DOHH2 (cell line): ENCODE results near the gene PPFIBP2.

Experiments
- H3F3A ChIP-seq: fragments of 200-600 bp; sonication (generic), shearing (Covaris generic); 2 replicates; pipeline ENCODE4 v1.6.0; 2016; ENCODE audit warnings: antibody characterized with exemption, mild to moderate bottlenecking; ENCODE audit not compliant: control insufficient read depth, insufficient read depth
- H3K27ac ChIP-seq: fragments of 200-600 bp; sonication (generic); 2 replicates; pipeline ENCODE4 v1.5.1; 2014; ENCODE audit warnings: low read depth, mild to moderate bottlenecking, low read length, moderate library complexity
- H3K27me3 ChIP-seq: fragments of 200-600 bp; sonication (generic); 2 replicates; pipeline ENCODE4 v1.6.1; 2014; ENCODE audit warnings: mild to moderate bottlenecking, low read length, mixed read lengths; ENCODE audit not compliant: control insufficient read depth
- H3K36me3 ChIP-seq: fragments of 200-600 bp; sonication (generic); 2 replicates; pipeline ENCODE4 v1.6.1; 2014; ENCODE audit warnings: mild to moderate bottlenecking, low read length, moderate library complexity, mixed read lengths; ENCODE audit not compliant: control insufficient read depth
- H3K4me1 ChIP-seq: fragments of 200-600 bp; sonication (generic); 2 replicates; pipeline ENCODE4 v1.6.1; 2014; ENCODE audit warnings: mild to moderate bottlenecking, low read length, mixed read lengths; ENCODE audit not compliant: control insufficient read depth
- H3K4me2 ChIP-seq: fragments of 200-600 bp; sonication (generic); 2 replicates; pipeline ENCODE4 v1.6.0; 2014; ENCODE audit warnings: mild to moderate bottlenecking, low read length, moderate library complexity
- H3K4me3 ChIP-seq: fragments of 200-600 bp; sonication (generic); 2 replicates; pipeline ENCODE4 v1.5.1; 2014; ENCODE audit warnings: mild to moderate bottlenecking, low read length, mixed read lengths
- H3K79me2 ChIP-seq: fragments of 200-600 bp; sonication (generic); 2 replicates; pipeline ENCODE4 v1.6.1; 2014; ENCODE audit warnings: mild to moderate bottlenecking, low read length, mixed read lengths; ENCODE audit not compliant: control insufficient read depth
- H3K9me2 ChIP-seq: fragments of 200-600 bp; sonication (generic); replicated peaks from 2 replicates; pipeline ENCODE4 v1.6.1; 2014; ENCODE audit warnings: mild to moderate bottlenecking, low read length, mixed read lengths; ENCODE audit not compliant: control insufficient read depth
- H3K9me3 ChIP-seq: fragments of 200-600 bp; sonication (generic); 2 replicates; pipeline ENCODE4 v1.6.1; 2014; ENCODE audit warnings: antibody characterized with exemption, low read length, mixed read lengths; ENCODE audit not compliant: control insufficient read depth, insufficient read depth
- H4K20me1 ChIP-seq: fragments of 200-600 bp; sonication (generic); 2 replicates; pipeline ENCODE4 v1.6.0; 2014; ENCODE audit warnings: low read depth, mild to moderate bottlenecking, antibody characterized with exemption, low read length, moderate library complexity; ENCODE audit not compliant: control insufficient read depth, insufficient read depth
- EZH2phosphoT487 ChIP-seq: fragments of 200-600 bp; sonication (generic); IDR thresholded peaks from 2 replicates; pipeline ENCODE4 v1.6.1; 2017; ENCODE audit warnings: borderline replicate concordance, mild to moderate bottlenecking, antibody characterized with exemption, low read length, moderate library complexity, mixed read lengths
- TF ChIP-seq, protein P1 (sequence below): fragments of 200-600 bp; sonication (generic); IDR thresholded peaks from one replicate; pipeline ENCODE4 v1.5.1; 2014; ENCODE audit warnings: antibody characterized with exemption, mild to moderate bottlenecking, low read depth, low read length; ENCODE audit not compliant: poor library complexity, severe bottlenecking

Gene PPFIBP2

GRCh38 chr11:7534042-7534378 is 20.2 kb downstream of the PPFIBP2 start:
- TF ChIP-seq, protein P1, sequence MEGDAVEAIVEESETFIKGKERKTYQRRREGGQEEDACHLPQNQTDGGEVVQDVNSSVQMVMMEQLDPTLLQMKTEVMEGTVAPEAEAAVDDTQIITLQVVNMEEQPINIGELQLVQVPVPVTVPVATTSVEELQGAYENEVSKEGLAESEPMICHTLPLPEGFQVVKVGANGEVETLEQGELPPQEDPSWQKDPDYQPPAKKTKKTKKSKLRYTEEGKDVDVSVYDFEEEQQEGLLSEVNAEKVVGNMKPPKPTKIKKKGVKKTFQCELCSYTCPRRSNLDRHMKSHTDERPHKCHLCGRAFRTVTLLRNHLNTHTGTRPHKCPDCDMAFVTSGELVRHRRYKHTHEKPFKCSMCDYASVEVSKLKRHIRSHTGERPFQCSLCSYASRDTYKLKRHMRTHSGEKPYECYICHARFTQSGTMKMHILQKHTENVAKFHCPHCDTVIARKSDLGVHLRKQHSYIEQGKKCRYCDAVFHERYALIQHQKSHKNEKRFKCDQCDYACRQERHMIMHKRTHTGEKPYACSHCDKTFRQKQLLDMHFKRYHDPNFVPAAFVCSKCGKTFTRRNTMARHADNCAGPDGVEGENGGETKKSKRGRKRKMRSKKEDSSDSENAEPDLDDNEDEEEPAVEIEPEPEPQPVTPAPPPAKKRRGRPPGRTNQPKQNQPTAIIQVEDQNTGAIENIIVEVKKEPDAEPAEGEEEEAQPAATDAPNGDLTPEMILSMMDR, result no peak
- TF ChIP-seq EZH2phosphoT487, result no peak
- no peaks in the 10 kb centered on the region for H3K9me2 ChIP-seq
- no peaks in the 10 kb centered on the region for H3F3A ChIP-seq
- H3K36me3 ChIP-seq, result no peaks in the 10 kb centered on the region; the same call in 1 of the 2 replicates
- H3K4me1 ChIP-seq, result peaks cover 22% of the 10 kb centered on the region
- no peaks in the 10 kb centered on the region for H3K27me3 ChIP-seq
- no peaks in the 10 kb centered on the region for H3K9me3 ChIP-seq
- peak overlapping the region; percentile 40 for H3K4me2 ChIP-seq
- H3K27ac ChIP-seq, result no peak overlapping the region
- H3K79me2 ChIP-seq, result peaks cover 13% of the 10 kb centered on the region
- no peaks in the 10 kb centered on the region; the same call in 1 of the 2 replicates for H4K20me1 ChIP-seq
- no peak overlapping the region for H3K4me3 ChIP-seq

- peaks cover 22% of the 10 kb centered on the region for H3K4me1 ChIP-seq
- H3K9me2 ChIP-seq, result no peaks in the 10 kb centered on the region
- no peak for TF ChIP-seq EZH2phosphoT487
- TF ChIP-seq, protein P1, result peak; percentile 44
- no peak overlapping the region for H3K27ac ChIP-seq
- no peak overlapping the region for H3K4me3 ChIP-seq
- H3K36me3 ChIP-seq, result no peaks in the 10 kb centered on the region; the same call in 1 of the 2 replicates
- H4K20me1 ChIP-seq, result peaks cover 3% of the 10 kb centered on the region; the same call in 1 of the 2 replicates
- no peaks in the 10 kb centered on the region for H3F3A ChIP-seq
- H3K79me2 ChIP-seq, result peaks cover 17% of the 10 kb centered on the region
- H3K9me3 ChIP-seq, result no peaks in the 10 kb centered on the region
- no peaks in the 10 kb centered on the region for H3K27me3 ChIP-seq
- H3K4me2 ChIP-seq, result no peak overlapping the region
Observed at GRCh38 chr11:7536100-7536499, 22.3 kb downstream of the PPFIBP2 start.

DNA sequence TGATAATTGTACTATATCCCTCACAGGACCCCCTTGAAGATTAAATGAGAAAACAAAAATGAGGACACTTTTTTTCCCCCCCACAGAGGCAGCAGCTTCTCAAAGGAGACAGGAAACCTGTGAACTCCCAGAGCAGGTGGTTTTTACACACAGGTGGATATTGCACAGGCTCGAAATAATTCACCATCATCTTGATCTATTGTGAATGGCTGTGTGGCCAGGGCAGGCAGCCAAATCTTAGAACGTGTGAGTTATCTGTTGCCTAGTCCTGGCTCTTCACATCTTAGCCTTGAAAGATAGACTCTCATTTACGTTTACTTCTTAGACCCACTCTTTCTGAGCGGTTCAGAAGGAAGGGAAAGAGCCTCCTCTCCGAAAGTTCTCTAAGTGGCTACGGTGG is 23.5 kb downstream of the PPFIBP2 start:
- TF ChIP-seq, protein P1, result no peak
- TF ChIP-seq EZH2phosphoT487, result no peak
- H3K9me2 ChIP-seq, result no peaks in the 10 kb centered on the region
- H3K27me3 ChIP-seq, result no peaks in the 10 kb centered on the region
- no peaks in the 10 kb centered on the region; the same call in 1 of the 2 replicates for H3K36me3 ChIP-seq
- no peak overlapping the region for H3K27ac ChIP-seq
- no peaks in the 10 kb centered on the region for H3F3A ChIP-seq
- peaks cover 22% of the 10 kb centered on the region for H3K4me1 ChIP-seq
- H3K79me2 ChIP-seq, result peaks cover 16% of the 10 kb centered on the region
- H4K20me1 ChIP-seq, result peaks cover 3% of the 10 kb centered on the region; the same call in 1 of the 2 replicates
- H3K9me3 ChIP-seq, result no peaks in the 10 kb centered on the region
- H3K4me2 ChIP-seq, result no peak overlapping the region
- no peak overlapping the region for H3K4me3 ChIP-seq

DNA sequence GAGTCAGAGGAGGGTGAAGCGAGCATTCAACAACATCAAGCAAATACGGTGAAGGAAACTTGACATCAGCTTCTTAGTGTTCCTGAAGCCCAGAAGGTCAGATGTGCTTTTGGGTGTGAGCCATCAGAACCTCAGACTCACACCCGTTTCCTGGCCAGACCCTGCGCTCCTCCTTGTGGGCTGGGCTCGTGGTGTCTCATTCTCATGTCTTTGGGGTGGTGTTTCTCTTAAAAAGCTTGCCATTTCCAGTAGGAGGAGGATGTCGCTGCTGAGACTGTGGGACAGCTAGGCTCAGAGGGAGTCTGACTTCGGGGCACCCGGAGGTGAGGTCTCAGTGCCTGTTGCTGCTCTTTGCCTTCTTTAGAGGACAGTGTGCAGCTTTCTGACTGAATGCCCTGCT is 24.2 kb downstream of the PPFIBP2 start:
- no peak overlapping the region for H3K27ac ChIP-seq
- H3K9me3 ChIP-seq, result no peaks in the 10 kb centered on the region
- H3K36me3 ChIP-seq, result no peaks in the 10 kb centered on the region; the same call in 1 of the 2 replicates
- H3K4me3 ChIP-seq, result no peak overlapping the region
- H3K9me2 ChIP-seq, result no peaks in the 10 kb centered on the region
- no peaks in the 10 kb centered on the region for H3K27me3 ChIP-seq
- H3F3A ChIP-seq, result no peaks in the 10 kb centered on the region
- H3K4me1 ChIP-seq, result peaks cover 22% of the 10 kb centered on the region
- peaks cover 15% of the 10 kb centered on the region for H3K79me2 ChIP-seq
- no peak for TF ChIP-seq EZH2phosphoT487
- TF ChIP-seq, protein P1, result no peak
- H4K20me1 ChIP-seq, result peaks cover 3% of the 10 kb centered on the region; the same call in 1 of the 2 replicates
- H3K4me2 ChIP-seq, result no peak overlapping the region
